NB4 (cell line): Measurements from ENCODE around the gene SSH2.

Source experiments
- CTCF ChIP-seq: IDR thresholded peaks from one replicate; pipeline ENCODE4 v1.5.1; 2012; ENCODE audit warnings: low read depth, low read length
- POLR2A ChIP-seq: IDR thresholded peaks from 2 replicates; pipeline ENCODE4 v1.6.1; 2011; ENCODE audit warnings: mild to moderate bottlenecking; ENCODE audit not compliant: insufficient read length; ENCODE audit errors: extremely low read depth

GRCh38 chr17:29771546-29771945, 158.5 kb downstream of the SSH2 start:
- TF ChIP-seq CTCF: no peak
- no peak for TF ChIP-seq POLR2A
